IPS-15b (cell line): Measurements from ENCODE around the gene SLC16A10.
"Not testable (repeated sequence)": the region's sequence is repeated elsewhere in the genome, so short reads cannot be mapped to it uniquely, and the experiment has no call there.

Experiments
- H3K27me3 ChIP-seq: one replicate; pipeline ENCODE4 v1.6.1; 2013; ENCODE audit warnings: low read length; ENCODE audit not compliant: control insufficient read depth, insufficient read depth
- H3K36me3 ChIP-seq: one replicate; pipeline ENCODE4 v1.6.1; 2013; ENCODE audit warnings: low read length; ENCODE audit not compliant: control insufficient read depth, insufficient read depth
- H3K4me1 ChIP-seq: one replicate; pipeline ENCODE4 v1.6.1; 2013; ENCODE audit warnings: mild to moderate bottlenecking, low read length; ENCODE audit not compliant: control insufficient read depth, insufficient read depth
- H3K4me3 ChIP-seq: one replicate; pipeline ENCODE4 v1.5.1; 2013; ENCODE audit warnings: low read depth, low read length
- H3K9ac ChIP-seq: one replicate; pipeline ENCODE4 v1.6.1; 2013; ENCODE audit warnings: low read depth, mild to moderate bottlenecking, low read length
- H3K9me3 ChIP-seq: one replicate; pipeline ENCODE4 v1.6.1; 2013; ENCODE audit warnings: mild to moderate bottlenecking, low read length; ENCODE audit not compliant: control insufficient read depth, insufficient read depth

SLC16A10 gene

DNA sequence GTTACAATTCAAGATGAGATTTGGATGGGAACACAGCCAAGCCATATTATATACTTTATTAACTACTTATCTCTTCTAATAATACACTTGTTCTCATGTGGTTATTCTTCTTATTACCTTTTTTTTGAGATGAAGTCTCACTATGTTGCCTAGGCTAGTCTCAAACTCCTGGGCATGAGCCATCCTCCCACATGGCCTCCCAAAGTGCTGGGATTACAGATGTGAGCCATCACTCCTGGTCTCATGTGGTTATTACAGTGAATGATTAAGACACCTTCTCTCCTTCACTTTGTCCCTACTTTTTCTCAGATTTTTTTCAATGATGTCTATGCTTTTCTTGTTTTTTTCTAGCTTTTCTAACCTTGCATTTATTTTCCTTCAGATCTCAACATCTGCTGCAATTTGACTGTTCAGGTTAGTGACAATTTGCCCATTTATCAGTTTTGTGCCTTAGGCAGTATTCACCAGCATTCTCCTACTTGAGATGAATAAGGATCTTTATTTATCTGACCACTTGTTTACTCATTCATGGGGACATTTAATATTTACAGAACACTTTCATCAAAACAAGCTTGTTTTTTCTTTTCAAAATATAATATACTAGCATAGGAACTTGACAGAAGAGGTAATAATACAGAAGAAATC lies 105.7 kb downstream of the SLC16A10 start:
- H3K4me3 ChIP-seq = no peak overlapping the region
- no peaks in the 10 kb centered on the region for H3K9me3 ChIP-seq
- no peak overlapping the region for H3K9ac ChIP-seq
- no peaks in the 10 kb centered on the region for H3K27me3 ChIP-seq
- H3K4me1 ChIP-seq = no peaks in the 10 kb centered on the region
- H3K36me3 ChIP-seq = no peaks in the 10 kb centered on the region

- H3K4me1 ChIP-seq = no peaks in the 10 kb centered on the region
- H3K9ac ChIP-seq = no peak overlapping the region
- H3K36me3 ChIP-seq = no peaks in the 10 kb centered on the region
- no peak overlapping the region for H3K4me3 ChIP-seq
- no peaks in the 10 kb centered on the region for H3K27me3 ChIP-seq
- H3K9me3 ChIP-seq = no peaks in the 10 kb centered on the region
Observed at GRCh38 chr6:111195656-111196055, 108.4 kb downstream of the SLC16A10 start.

DNA sequence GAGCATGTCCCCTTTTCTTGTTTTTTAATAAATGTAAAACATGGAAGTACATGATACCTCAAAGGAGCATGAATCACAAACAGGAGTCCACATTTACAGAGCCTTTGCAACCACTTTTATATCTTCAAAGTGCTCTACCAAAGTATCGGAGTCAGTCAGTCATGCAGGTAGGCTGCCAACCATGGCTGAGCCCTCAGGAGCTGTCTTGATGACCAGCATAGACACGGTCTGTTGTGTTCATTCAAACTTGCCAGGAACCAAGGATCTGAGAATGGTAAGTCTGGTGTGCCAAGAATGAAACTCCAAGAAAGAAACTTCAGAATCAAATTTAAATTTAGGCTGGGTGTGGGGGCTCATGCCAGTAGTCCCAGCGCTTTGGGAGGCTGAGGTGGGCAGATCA lies 111.5 kb downstream of the SLC16A10 start:
- no peak overlapping the region for H3K4me3 ChIP-seq
- no peaks in the 10 kb centered on the region for H3K4me1 ChIP-seq
- H3K27me3 ChIP-seq = no peaks in the 10 kb centered on the region
- no peaks in the 10 kb centered on the region for H3K36me3 ChIP-seq
- H3K9ac ChIP-seq = no peak overlapping the region
- no peaks in the 10 kb centered on the region for H3K9me3 ChIP-seq

DNA sequence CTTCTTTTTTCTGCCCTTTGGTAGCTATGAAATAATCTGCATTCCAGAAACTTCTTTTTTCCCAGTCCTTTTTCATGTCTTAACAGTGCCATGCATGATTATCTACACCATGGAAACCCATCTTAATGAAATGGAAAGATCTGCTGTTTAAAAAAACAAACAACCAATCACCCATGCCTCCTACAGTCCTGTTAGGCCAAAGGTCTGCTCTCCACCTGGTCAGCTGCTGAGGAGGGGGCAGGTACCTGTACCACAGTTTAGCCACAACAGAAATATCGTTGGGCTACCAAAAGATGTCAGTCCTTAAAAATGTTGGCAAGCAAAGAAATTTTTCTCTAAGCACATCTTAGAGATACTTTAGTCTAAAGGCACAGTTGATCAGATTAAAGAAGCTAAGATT lies 112.6 kb downstream of the SLC16A10 start:
- H3K27me3 ChIP-seq = no peaks in the 10 kb centered on the region

DNA sequence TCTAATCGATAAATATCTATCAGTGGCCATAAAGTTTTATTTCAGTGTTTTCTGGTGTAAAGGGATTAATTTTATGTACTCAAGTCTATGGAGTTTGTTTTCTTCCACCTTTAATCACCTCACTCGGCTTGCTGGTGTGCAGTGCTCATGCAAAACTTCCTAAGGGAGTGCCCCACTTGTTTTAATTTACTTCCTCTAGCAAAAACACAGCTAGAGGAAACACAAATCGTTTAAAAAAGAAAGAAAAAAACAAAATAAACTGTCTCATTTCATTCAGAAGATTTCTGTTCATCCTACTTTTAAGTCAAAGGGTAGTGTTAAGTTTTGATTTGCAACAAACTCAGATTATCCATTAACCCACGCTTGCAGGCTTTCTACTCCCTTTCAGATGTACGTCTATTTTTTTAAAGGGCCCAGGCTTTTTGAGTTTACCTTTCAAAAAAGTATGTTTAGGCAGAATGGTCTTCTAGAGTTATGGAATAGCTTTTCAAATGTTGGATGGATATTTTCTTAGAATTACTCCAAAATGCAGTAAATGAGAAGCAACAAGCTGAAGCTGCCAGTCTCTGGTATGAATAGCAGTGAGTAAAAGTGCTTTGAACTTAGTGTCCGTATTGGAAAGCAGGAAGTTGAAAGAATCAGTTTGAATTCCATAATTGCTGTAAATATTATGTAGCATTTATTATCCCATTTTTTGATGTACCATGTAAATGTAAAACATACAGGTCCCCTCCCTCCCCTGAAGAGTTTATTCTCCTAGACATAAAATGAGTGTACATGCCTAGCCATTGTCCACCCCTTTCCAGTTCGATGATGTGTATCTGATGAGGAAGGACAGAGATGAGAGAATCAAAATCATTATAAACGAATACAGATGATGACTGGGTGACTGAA lies 113.3 kb downstream of the SLC16A10 start:
- H3K4me1 ChIP-seq = no peaks in the 10 kb centered on the region
- H3K9ac ChIP-seq = no peak overlapping the region
- no peaks in the 10 kb centered on the region for H3K27me3 ChIP-seq
- H3K4me3 ChIP-seq = no peak overlapping the region
- H3K9me3 ChIP-seq = no peaks in the 10 kb centered on the region
- H3K36me3 ChIP-seq = no peaks in the 10 kb centered on the region

More for the DNA sequence above, 112.6 kb downstream of the SLC16A10 start:
- Histone ChIP-seq H3K36me3 (no peaks in the 10 kb centered on the region), H3K4me1 (no peaks in the 10 kb centered on the region), H3K9ac (no peak overlapping the region), H3K9me3 (no peaks in the 10 kb centered on the region), H3K4me3 (no peak overlapping the region)

GRCh38 chr6:111201244-111201554 lies 113.9 kb downstream of the SLC16A10 start:
- no peaks in the 10 kb centered on the region for H3K27me3 ChIP-seq
- no peaks in the 10 kb centered on the region for H3K36me3 ChIP-seq
- no peak overlapping the region for H3K9ac ChIP-seq
- H3K4me3 ChIP-seq = no peak overlapping the region
- H3K9me3 ChIP-seq = no peaks in the 10 kb centered on the region
- H3K4me1 ChIP-seq = no peaks in the 10 kb centered on the region

- Histone ChIP-seq H3K36me3 (no peaks in the 10 kb centered on the region), H3K9ac (no peak overlapping the region), H3K27me3 (no peaks in the 10 kb centered on the region), H3K9me3 (no peaks in the 10 kb centered on the region), H3K4me1 (no peaks in the 10 kb centered on the region), H3K4me3 (no peak overlapping the region)
Observed at GRCh38 chr6:111201764-111202163, 114.5 kb downstream of the SLC16A10 start.

GRCh38 chr6:111203539-111203938 lies 116.2 kb downstream of the SLC16A10 start:
- H3K36me3 ChIP-seq, H3K9ac ChIP-seq: not testable (repeated sequence)

GRCh38 chr6:111204305-111204704 lies 117.0 kb downstream of the SLC16A10 start:
- H3K27me3 ChIP-seq = no peaks in the 10 kb centered on the region
- no peaks in the 10 kb centered on the region for H3K36me3 ChIP-seq
- no peaks in the 10 kb centered on the region for H3K9me3 ChIP-seq
- no peaks in the 10 kb centered on the region for H3K4me1 ChIP-seq
- no peak overlapping the region for H3K4me3 ChIP-seq
- no peak overlapping the region for H3K9ac ChIP-seq

More at GRCh38 chr6:111203539-111203938, 116.2 kb downstream of the SLC16A10 start:
- H3K9me3 ChIP-seq, H3K4me3 ChIP-seq, H3K27me3 ChIP-seq, H3K4me1 ChIP-seq: not testable (repeated sequence)

GRCh38 chr6:111204881-111205280 lies 117.6 kb downstream of the SLC16A10 start:
- no peaks in the 10 kb centered on the region for H3K36me3 ChIP-seq
- H3K4me3 ChIP-seq = no peak overlapping the region
- H3K9ac ChIP-seq = no peak overlapping the region
- H3K4me1 ChIP-seq = no peaks in the 10 kb centered on the region
- H3K9me3 ChIP-seq = no peaks in the 10 kb centered on the region
- no peaks in the 10 kb centered on the region for H3K27me3 ChIP-seq

GRCh38 chr6:111205502-111205901 lies 118.2 kb downstream of the SLC16A10 start:
- Histone ChIP-seq H3K36me3 (no peaks in the 10 kb centered on the region), H3K9me3 (no peaks in the 10 kb centered on the region), H3K4me1 (no peaks in the 10 kb centered on the region), H3K4me3 (no peak overlapping the region), H3K27me3 (no peaks in the 10 kb centered on the region), H3K9ac (no peak overlapping the region)
